DND-41 (cell line): Measurements from ENCODE around the gene CCDC97.

Experiments
- ATAC-seq: fragments of 200-7000 bp; cut with Tn5 transposase; 3 replicates; pipeline ENCODE4 v1.9.1; 2021; ENCODE audit warnings: low read depth; ENCODE audit not compliant: insufficient read depth
- DNase-seq: peaks from one replicate; pipeline ENCODE4 v3.0.0-alpha.2; 2020
- H2AFZ ChIP-seq: 2 replicates; pipeline ENCODE4 v1.6.0; 2012; ENCODE audit warnings: low read depth, low read length
- H3K27ac ChIP-seq: 2 replicates; pipeline ENCODE4 v1.5.1; 2012; ENCODE audit warnings: low read length, inconsistent platforms
- H3K27me3 ChIP-seq: fragments of 200-600 bp; sonication (generic); 2 replicates; pipeline ENCODE4 v1.6.0; 2012; ENCODE audit warnings: low read length, mild to moderate bottlenecking, inconsistent platforms; ENCODE audit not compliant: insufficient read depth, poor library complexity
- H3K36me3 ChIP-seq: 2 replicates; pipeline ENCODE4 v1.5.1; 2012; ENCODE audit warnings: low read length, inconsistent platforms; ENCODE audit not compliant: insufficient read depth
- H3K4me1 ChIP-seq: 2 replicates; pipeline ENCODE4 v1.5.1; 2012; ENCODE audit warnings: mild to moderate bottlenecking, low read length; ENCODE audit not compliant: insufficient read depth
- H3K4me2 ChIP-seq: 2 replicates; pipeline ENCODE4 v1.6.0; 2012; ENCODE audit warnings: mild to moderate bottlenecking, moderate library complexity, low read length, inconsistent platforms; ENCODE audit not compliant: insufficient read depth
- H3K4me3 ChIP-seq, 2 experiments: fragments of 200-600 bp in 1 of 2; shearing (Covaris generic) in 1 of 2; 2 replicates each; pipeline ENCODE4 v1.5.1; 2012 to 2016; ENCODE audit warnings: inconsistent platforms in 2 of 2, low read length in 2 of 2, mild to moderate bottlenecking in 2 of 2, low read depth in 1 of 2, moderate library complexity in 1 of 2
- H3K79me2 ChIP-seq: 2 replicates; pipeline ENCODE4 v1.6.0; 2012; ENCODE audit warnings: low read length, inconsistent platforms; ENCODE audit not compliant: insufficient read depth
- H3K9ac ChIP-seq: 2 replicates; pipeline ENCODE4 v1.6.0; 2012; ENCODE audit warnings: low read depth, mild to moderate bottlenecking, inconsistent platforms, low read length, moderate library complexity
- H3K9me3 ChIP-seq: 2 replicates; pipeline ENCODE4 v1.5.1; 2012; ENCODE audit warnings: low read length, moderate library complexity, mild to moderate bottlenecking, inconsistent platforms; ENCODE audit not compliant: insufficient read depth, severe bottlenecking
- H4K20me1 ChIP-seq: 2 replicates; pipeline ENCODE4 v1.6.0; 2012; ENCODE audit warnings: low read length; ENCODE audit not compliant: insufficient read depth
- CTCF ChIP-seq: IDR thresholded peaks from 2 replicates; pipeline ENCODE4 v1.5.1; 2012; ENCODE audit warnings: borderline replicate concordance, low read length, moderate library complexity, mild to moderate bottlenecking; ENCODE audit not compliant: poor library complexity, severe bottlenecking; ENCODE audit errors: extremely low read depth
- EZH2 ChIP-seq: IDR thresholded peaks from 3 replicates; pipeline ENCODE4 v1.6.1; 2012; ENCODE audit warnings: borderline replicate concordance, low read depth, mild to moderate bottlenecking, moderate library complexity, low read length, inconsistent platforms; ENCODE audit not compliant: severe bottlenecking

Gene CCDC97

DNA sequence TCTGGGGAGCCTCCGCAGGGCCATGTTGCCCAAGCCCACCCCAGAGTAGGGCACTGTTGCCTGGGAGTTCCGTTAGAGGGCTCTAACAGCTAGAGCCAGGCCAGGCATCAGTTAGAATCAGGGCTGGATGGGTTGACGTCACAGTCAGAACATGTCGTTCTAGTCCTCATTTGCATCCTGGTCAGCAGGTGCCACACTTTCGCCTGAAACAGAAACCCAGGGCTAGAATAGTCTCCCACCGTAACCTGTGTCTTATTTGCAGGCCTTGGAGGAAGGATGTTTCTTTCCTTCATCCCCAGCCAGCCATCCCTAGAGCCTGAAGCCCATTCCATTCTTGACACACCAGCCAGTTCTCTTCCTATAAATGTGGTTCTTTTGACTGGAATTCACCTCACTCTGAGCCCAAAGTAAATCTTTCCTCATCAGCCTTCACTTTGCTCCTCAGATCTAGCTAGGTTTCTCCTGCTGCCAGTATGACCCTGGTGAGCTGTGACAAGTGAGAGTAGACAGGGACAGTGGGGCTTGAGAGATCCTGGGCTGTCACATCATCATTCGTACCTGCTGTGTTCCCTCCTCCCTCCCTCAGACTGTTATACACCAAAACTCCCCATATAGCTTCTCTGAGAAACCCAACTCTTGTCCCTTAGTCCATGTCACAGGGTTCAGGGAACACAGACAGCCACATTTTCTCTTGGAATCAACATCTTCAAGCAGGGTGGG, 12.2 kb upstream of the CCDC97 start:
- Histone ChIP-seq H3K27ac (no peak overlapping the region), H3K4me1 (no peaks in the 10 kb centered on the region), H3K9me3 (no peaks in the 10 kb centered on the region), H2AFZ (no peak overlapping the region), H3K4me2 (no peak overlapping the region), H3K36me3 (peaks cover 99% of the 10 kb centered on the region), H3K27me3 (no peaks in the 10 kb centered on the region), H4K20me1 (peaks cover 56% of the 10 kb centered on the region), H3K79me2 (peaks cover 31% of the 10 kb centered on the region; the same call in 1 of the 2 replicates), H3K4me3 (no peak overlapping the region), H3K9ac (no peak overlapping the region)
- no peak for ATAC-seq
- no peak for DNase-seq
- TF ChIP-seq EZH2, result no peak
- TF ChIP-seq CTCF, result no peak

- Histone ChIP-seq H3K4me2 (no peak overlapping the region), H3K4me3 (no peak overlapping the region), H3K27me3 (no peaks in the 10 kb centered on the region), H3K4me1 (peaks cover under 1% of the 10 kb centered on the region; the same call in 1 of the 2 replicates), H3K9me3 (no peaks in the 10 kb centered on the region), H3K27ac (no peak overlapping the region), H3K79me2 (peaks cover 31% of the 10 kb centered on the region; the same call in 1 of the 2 replicates), H3K36me3 (peaks cover 99% of the 10 kb centered on the region), H4K20me1 (peaks cover 56% of the 10 kb centered on the region), H3K9ac (no peak overlapping the region), H2AFZ (no peak overlapping the region)
- TF ChIP-seq CTCF (no peak), EZH2 (no peak)
- DNase-seq (no peak), ATAC-seq (peak; percentile 49; the same call in 1 of the 3 replicates)
Measured at GRCh38 chr19:41298348-41298964, 11.5 kb upstream of the CCDC97 start.

DNA sequence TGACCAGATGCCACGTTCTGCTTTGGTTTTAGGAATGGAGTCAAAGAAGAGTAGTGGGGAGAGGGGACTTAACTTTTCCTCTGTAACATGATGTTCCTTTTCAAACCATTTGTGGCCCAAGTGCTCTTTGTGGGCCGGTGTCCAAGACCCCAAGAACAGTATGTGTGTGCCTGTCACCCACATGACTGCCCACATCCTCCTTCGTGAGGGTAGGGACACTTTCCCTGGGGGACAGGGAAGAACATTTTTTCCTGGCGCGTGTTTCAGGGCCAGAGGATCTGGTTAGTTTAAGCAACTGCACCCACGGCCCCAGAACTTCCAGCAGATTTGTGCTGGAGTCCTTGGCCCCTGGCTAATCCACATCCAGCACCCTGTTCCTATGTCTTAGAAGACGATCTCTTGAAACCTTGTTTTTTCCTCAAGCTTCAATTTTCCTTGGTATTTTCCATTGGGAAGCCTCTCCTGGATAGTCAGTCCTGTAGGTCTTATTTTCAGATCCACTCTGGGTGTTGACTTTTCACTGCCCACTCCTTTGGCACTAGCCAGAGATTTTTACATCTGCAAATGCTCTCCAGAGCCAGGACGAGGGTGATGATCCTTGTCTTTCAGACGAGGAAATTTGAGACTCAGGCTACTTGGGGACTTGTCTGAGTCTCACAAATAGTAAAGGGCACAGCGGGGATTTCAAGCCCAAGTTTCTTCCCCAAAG, 10.8 kb upstream of the CCDC97 start:
- Histone ChIP-seq H3K27ac (no peak overlapping the region), H4K20me1 (peaks cover 64% of the 10 kb centered on the region), H3K79me2 (peaks cover 32% of the 10 kb centered on the region), H3K4me1 (peaks cover 8% of the 10 kb centered on the region), H3K36me3 (peaks cover 99% of the 10 kb centered on the region), H3K27me3 (no peaks in the 10 kb centered on the region), H3K9me3 (no peaks in the 10 kb centered on the region), H3K4me2 (no peak overlapping the region), H2AFZ (no peak overlapping the region), H3K4me3 (no peak overlapping the region), H3K9ac (no peak overlapping the region)
- DNase-seq, result no peak
- no peak for ATAC-seq
- TF ChIP-seq CTCF (no peak), EZH2 (no peak)
